ENCODE data around the gene CSN1S1. TPM values are rescaled to one million over a fixed set of nuclear protein-coding genes. Genes with fewer than 3 reads are reported as not detected.

CSN1S1 gene, protein sequence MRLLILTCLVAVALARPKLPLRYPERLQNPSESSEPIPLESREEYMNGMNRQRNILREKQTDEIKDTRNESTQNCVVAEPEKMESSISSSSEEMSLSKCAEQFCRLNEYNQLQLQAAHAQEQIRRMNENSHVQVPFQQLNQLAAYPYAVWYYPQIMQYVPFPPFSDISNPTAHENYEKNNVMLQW
- not detected in 3 replicates for total RNA-seq
- long read RNA-seq = 0 reads

DNA sequence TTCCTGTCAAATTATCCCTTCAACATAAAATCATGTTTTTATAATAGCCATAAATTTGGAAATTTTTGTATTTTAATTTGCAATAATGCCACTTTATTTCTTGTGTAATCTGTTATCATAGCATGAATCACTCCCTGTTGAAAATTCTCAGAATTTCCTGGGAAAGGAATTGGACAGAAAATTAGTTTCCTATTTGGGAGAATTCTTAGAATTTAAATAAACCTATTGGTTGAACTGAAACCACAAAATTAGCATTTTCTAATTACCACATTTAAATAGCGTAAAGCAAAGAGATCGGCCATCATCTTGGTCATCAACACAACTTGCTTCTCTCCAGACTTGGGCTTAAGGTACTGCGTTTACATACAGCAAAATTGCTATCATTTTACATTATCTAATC is at the start of gene CSN1S1:
CSN1S1 (plus strand) TSS at position 301 of the 400 bp plus-strand sequence. CDS start 1,488 bp downstream, outside the sequence.
- H3K27me3 Mint-ChIP-seq (ENCODE audit: low read depth) = peaks cover 12% of the 10 kb centered on the region
- no peaks in the 10 kb centered on the region for H3K4me1 Mint-ChIP-seq (ENCODE audit: low read depth)
- DNase-seq (ENCODE audit: low spot score) = no peak
- H3K9me3 Mint-ChIP-seq (ENCODE audit: low read depth) = peaks cover 3% of the 10 kb centered on the region
- TF ChIP-seq, protein P1, sequence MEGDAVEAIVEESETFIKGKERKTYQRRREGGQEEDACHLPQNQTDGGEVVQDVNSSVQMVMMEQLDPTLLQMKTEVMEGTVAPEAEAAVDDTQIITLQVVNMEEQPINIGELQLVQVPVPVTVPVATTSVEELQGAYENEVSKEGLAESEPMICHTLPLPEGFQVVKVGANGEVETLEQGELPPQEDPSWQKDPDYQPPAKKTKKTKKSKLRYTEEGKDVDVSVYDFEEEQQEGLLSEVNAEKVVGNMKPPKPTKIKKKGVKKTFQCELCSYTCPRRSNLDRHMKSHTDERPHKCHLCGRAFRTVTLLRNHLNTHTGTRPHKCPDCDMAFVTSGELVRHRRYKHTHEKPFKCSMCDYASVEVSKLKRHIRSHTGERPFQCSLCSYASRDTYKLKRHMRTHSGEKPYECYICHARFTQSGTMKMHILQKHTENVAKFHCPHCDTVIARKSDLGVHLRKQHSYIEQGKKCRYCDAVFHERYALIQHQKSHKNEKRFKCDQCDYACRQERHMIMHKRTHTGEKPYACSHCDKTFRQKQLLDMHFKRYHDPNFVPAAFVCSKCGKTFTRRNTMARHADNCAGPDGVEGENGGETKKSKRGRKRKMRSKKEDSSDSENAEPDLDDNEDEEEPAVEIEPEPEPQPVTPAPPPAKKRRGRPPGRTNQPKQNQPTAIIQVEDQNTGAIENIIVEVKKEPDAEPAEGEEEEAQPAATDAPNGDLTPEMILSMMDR (IDR thresholded peaks at IDR 0.05) = no peak
- H3K27ac Mint-ChIP-seq (ENCODE audit: unreplicated experiment) = no peak within 1 kb of the TSS
- H3K36me3 Mint-ChIP-seq (ENCODE audit: low read depth) = no peaks in the 10 kb centered on the region
- no peak within 1 kb of the TSS for H3K4me3 Mint-ChIP-seq (ENCODE audit: unreplicated experiment)

DNA sequence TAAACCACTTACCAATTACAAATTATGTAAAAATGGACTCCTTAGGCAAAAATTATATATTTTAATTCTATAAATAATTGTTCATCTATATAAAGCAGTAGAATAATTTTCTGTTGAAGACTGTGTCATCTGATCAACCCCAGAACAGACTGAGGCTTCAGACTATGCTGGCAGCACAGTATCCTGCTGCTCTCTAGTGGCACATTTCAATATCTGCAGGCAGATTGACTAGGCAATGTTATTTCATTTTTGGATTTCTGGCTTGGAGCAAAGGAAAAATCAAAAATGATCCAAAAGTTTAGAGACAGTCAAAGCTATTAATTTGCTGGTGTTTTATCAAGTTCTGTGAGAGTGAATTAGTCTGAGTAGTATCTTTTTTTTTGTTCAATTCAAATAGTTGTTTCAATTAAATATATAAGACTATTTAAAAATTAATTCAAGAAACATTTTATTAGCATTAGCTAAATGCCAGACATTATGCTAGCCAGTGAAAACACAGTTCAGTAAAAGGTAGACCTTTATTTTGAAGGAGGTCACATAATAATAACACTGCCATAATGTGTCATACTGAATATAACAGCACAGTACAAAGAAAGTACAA is 49.6 kb upstream of the CSN1S1 start:
- Mint-ChIP-seq H3K4me3 (ENCODE audit: unreplicated experiment) (no peak overlapping the region), H3K4me1 (ENCODE audit: low read depth) (no peaks in the 10 kb centered on the region), H3K27me3 (ENCODE audit: low read depth) (peaks cover 12% of the 10 kb centered on the region), H3K27ac (ENCODE audit: unreplicated experiment) (no peak overlapping the region), H3K9me3 (ENCODE audit: low read depth) (no peaks in the 10 kb centered on the region), H3K36me3 (ENCODE audit: low read depth) (no peaks in the 10 kb centered on the region)
- DNase-seq (ENCODE audit: low spot score) = no peak
- TF ChIP-seq, protein P1 (IDR thresholded peaks at IDR 0.05) = peak; percentile 94

DNA sequence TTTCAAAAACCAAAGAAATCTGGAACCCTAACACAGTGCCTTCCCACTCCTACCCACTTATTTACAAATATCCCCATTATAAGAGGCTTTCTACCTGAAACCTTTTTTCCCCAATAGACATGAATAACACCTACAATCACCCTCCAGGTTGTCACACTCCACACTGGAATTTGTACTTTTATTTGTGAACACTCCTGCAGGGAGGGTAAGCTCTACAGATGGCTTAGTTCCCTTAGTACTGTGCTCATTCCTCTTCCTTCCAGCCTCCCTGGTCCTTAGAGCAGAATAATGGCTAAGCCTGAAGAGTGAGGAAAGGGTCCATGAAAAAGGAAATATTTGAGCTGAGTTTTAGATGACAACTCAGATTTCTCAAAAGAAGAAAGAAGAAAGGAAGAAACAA is 48.7 kb upstream of the CSN1S1 start:
- Mint-ChIP-seq H3K4me3 (ENCODE audit: unreplicated experiment) (no peak overlapping the region), H3K4me1 (ENCODE audit: low read depth) (no peaks in the 10 kb centered on the region), H3K9me3 (ENCODE audit: low read depth) (no peaks in the 10 kb centered on the region), H3K36me3 (ENCODE audit: low read depth) (no peaks in the 10 kb centered on the region), H3K27ac (ENCODE audit: unreplicated experiment) (no peak overlapping the region), H3K27me3 (ENCODE audit: low read depth) (peaks cover 12% of the 10 kb centered on the region)
- no peak for DNase-seq (ENCODE audit: low spot score)
- TF ChIP-seq, protein P1 (IDR thresholded peaks at IDR 0.05) = no peak

DNA sequence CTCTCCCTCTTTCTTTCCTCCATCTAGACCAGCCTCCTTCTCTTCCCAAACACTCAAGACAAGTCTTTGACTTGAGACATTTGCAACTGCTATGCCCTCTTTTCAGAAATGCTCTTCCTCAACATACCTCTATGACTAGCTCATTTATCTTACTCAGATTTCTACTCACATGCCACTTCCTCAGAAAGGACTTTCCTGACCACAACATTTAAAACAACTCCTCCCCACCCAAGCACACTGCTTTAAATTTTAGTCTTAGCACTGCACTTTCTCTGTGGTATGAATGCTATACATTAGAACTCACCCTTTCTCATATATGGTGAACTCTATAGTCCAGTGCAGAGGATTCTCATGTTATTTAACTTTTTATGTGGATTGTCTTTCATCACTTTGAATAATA is 42.5 kb upstream of the CSN1S1 start:
- no peak for DNase-seq (ENCODE audit: low spot score)
- Mint-ChIP-seq H3K4me1 (ENCODE audit: low read depth) (no peaks in the 10 kb centered on the region), H3K27me3 (ENCODE audit: low read depth) (peaks cover 12% of the 10 kb centered on the region), H3K9me3 (ENCODE audit: low read depth) (no peaks in the 10 kb centered on the region), H3K27ac (ENCODE audit: unreplicated experiment) (no peak overlapping the region), H3K36me3 (ENCODE audit: low read depth) (no peaks in the 10 kb centered on the region), H3K4me3 (ENCODE audit: unreplicated experiment) (no peak overlapping the region)
- TF ChIP-seq, protein P1 (IDR thresholded peaks at IDR 0.05) = no peak

DNA sequence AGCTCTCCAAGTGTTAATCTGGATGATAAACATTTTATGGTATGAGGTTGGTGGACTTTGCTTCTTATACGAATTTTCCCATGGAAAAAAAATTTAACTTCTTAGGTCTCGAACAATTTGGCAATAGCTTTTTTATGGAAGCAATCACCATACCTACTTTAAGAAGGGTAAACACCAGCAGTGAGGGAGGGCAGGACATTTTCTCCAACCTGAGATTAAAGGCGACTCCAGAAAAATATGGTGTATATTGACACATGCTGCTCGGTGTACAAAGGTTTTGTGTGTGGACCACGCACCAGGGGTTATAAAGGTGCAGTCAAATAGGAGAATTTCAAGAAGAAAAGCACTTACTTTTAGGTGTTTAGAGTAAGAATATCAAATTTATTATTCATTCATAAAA is 36.7 kb upstream of the CSN1S1 start:
- DNase-seq (ENCODE audit: low spot score) = no peak
- H3K9me3 Mint-ChIP-seq (ENCODE audit: low read depth) = no peaks in the 10 kb centered on the region
- no peak overlapping the region for H3K4me3 Mint-ChIP-seq (ENCODE audit: unreplicated experiment)
- H3K36me3 Mint-ChIP-seq (ENCODE audit: low read depth) = no peaks in the 10 kb centered on the region
- no peaks in the 10 kb centered on the region for H3K4me1 Mint-ChIP-seq (ENCODE audit: low read depth)
- H3K27me3 Mint-ChIP-seq (ENCODE audit: low read depth) = peaks cover 37% of the 10 kb centered on the region
- TF ChIP-seq, protein P1 (IDR thresholded peaks at IDR 0.05) = no peak
- no peak overlapping the region for H3K27ac Mint-ChIP-seq (ENCODE audit: unreplicated experiment)
